Skeletal muscle satellite cell (primary cell): ENCODE data around the gene RAB11FIP4.

Experiments used
- H3K27me3 ChIP-seq: 2 replicates; pipeline ENCODE4 v1.7.0; 2013; ENCODE audit warnings: low read length; ENCODE audit not compliant: control insufficient read depth, insufficient read depth
- H3K36me3 ChIP-seq: 2 replicates; pipeline ENCODE4 v1.7.0; 2013; ENCODE audit warnings: mild to moderate bottlenecking, control low read depth, low read length; ENCODE audit not compliant: insufficient read depth
- H3K4me1 ChIP-seq: 2 replicates; pipeline ENCODE4 v1.7.0; 2013; ENCODE audit warnings: low read length; ENCODE audit not compliant: control insufficient read depth, insufficient read depth
- H3K4me2 ChIP-seq: 2 replicates; pipeline ENCODE4 v1.7.0; 2013; ENCODE audit warnings: mild to moderate bottlenecking, low read length
- H3K4me3 ChIP-seq: 2 replicates; pipeline ENCODE4 v1.7.0; 2013; ENCODE audit warnings: low read length
- H3K9ac ChIP-seq: 2 replicates; pipeline ENCODE4 v1.7.0; 2013; ENCODE audit warnings: mild to moderate bottlenecking, low read depth, low read length, moderate library complexity
- H3K9me3 ChIP-seq: replicated peaks from 2 replicates; pipeline ENCODE4 v1.7.0; 2013; ENCODE audit warnings: mild to moderate bottlenecking, control low read depth, low read length

Gene RAB11FIP4

GRCh38 chr17:31493656-31494155 lies 102.2 kb downstream of the RAB11FIP4 start:
- no peak overlapping the region for H3K4me2 ChIP-seq
- peaks cover 82% of the 10 kb centered on the region for H3K27me3 ChIP-seq
- H3K9ac ChIP-seq = no peak overlapping the region
- no peaks in the 10 kb centered on the region for H3K36me3 ChIP-seq
- H3K4me3 ChIP-seq = no peak overlapping the region
- H3K9me3 ChIP-seq = no peaks in the 10 kb centered on the region
- H3K4me1 ChIP-seq = no peaks in the 10 kb centered on the region

- Histone ChIP-seq H3K4me2 (no peak overlapping the region), H3K36me3 (no peaks in the 10 kb centered on the region), H3K9me3 (no peaks in the 10 kb centered on the region), H3K9ac (no peak overlapping the region), H3K4me3 (no peak overlapping the region), H3K4me1 (no peaks in the 10 kb centered on the region), H3K27me3 (peaks cover 80% of the 10 kb centered on the region)
These were observed 103.0 kb downstream of the RAB11FIP4 start for GRCh38 chr17:31494259-31495021.

GRCh38 chr17:31495022-31495885 lies 103.8 kb downstream of the RAB11FIP4 start:
- H3K4me2 ChIP-seq = no peak overlapping the region
- peaks cover 6% of the 10 kb centered on the region for H3K4me1 ChIP-seq
- no peak overlapping the region for H3K9ac ChIP-seq
- no peak overlapping the region for H3K4me3 ChIP-seq
- H3K9me3 ChIP-seq = no peaks in the 10 kb centered on the region
- no peaks in the 10 kb centered on the region for H3K36me3 ChIP-seq
- peaks cover 80% of the 10 kb centered on the region for H3K27me3 ChIP-seq

- peaks cover 10% of the 10 kb centered on the region for H3K4me1 ChIP-seq
- H3K9ac ChIP-seq = no peak overlapping the region
- H3K4me2 ChIP-seq = no peak overlapping the region
- H3K27me3 ChIP-seq = peaks cover 74% of the 10 kb centered on the region
- H3K36me3 ChIP-seq = no peaks in the 10 kb centered on the region
- no peaks in the 10 kb centered on the region for H3K9me3 ChIP-seq
- no peak overlapping the region for H3K4me3 ChIP-seq
These were observed 104.6 kb downstream of the RAB11FIP4 start for GRCh38 chr17:31496097-31496496.

- Histone ChIP-seq H3K4me3 (no peak overlapping the region), H3K27me3 (peaks cover 71% of the 10 kb centered on the region), H3K4me1 (peaks cover 10% of the 10 kb centered on the region), H3K4me2 (no peak overlapping the region), H3K36me3 (no peaks in the 10 kb centered on the region), H3K9me3 (no peaks in the 10 kb centered on the region), H3K9ac (no peak overlapping the region)
These were observed 105.1 kb downstream of the RAB11FIP4 start for GRCh38 chr17:31496601-31497000.

- Histone ChIP-seq H3K4me3 (no peak overlapping the region), H3K4me2 (no peak overlapping the region), H3K27me3 (peaks cover 63% of the 10 kb centered on the region), H3K36me3 (no peaks in the 10 kb centered on the region), H3K4me1 (peaks cover 10% of the 10 kb centered on the region), H3K9ac (no peak overlapping the region), H3K9me3 (no peaks in the 10 kb centered on the region)
These were observed 106.0 kb downstream of the RAB11FIP4 start for GRCh38 chr17:31497431-31497830.

- Histone ChIP-seq H3K36me3 (no peaks in the 10 kb centered on the region), H3K27me3 (peaks cover 60% of the 10 kb centered on the region), H3K4me2 (no peak overlapping the region), H3K4me1 (peaks cover 10% of the 10 kb centered on the region), H3K9me3 (no peaks in the 10 kb centered on the region), H3K4me3 (no peak overlapping the region), H3K9ac (no peak overlapping the region)
These were observed 106.7 kb downstream of the RAB11FIP4 start for GRCh38 chr17:31497994-31498826.

- Histone ChIP-seq H3K36me3 (no peaks in the 10 kb centered on the region), H3K4me1 (peaks cover 10% of the 10 kb centered on the region), H3K27me3 (peaks cover 59% of the 10 kb centered on the region), H3K4me2 (peak overlapping the region; percentile 35), H3K4me3 (no peak overlapping the region), H3K9me3 (no peaks in the 10 kb centered on the region), H3K9ac (no peak overlapping the region)
These were observed 108.5 kb downstream of the RAB11FIP4 start for GRCh38 chr17:31499771-31500554.

GRCh38 chr17:31506517-31506916 lies 115.0 kb downstream of the RAB11FIP4 start:
- Histone ChIP-seq H3K36me3 (no peaks in the 10 kb centered on the region), H3K4me3 (no peak overlapping the region), H3K9ac (no peak overlapping the region), H3K9me3 (no peaks in the 10 kb centered on the region), H3K4me2 (no peak overlapping the region), H3K4me1 (peaks cover 5% of the 10 kb centered on the region), H3K27me3 (peaks cover 35% of the 10 kb centered on the region)

- H3K4me1 ChIP-seq = peaks cover 5% of the 10 kb centered on the region
- H3K9ac ChIP-seq = no peak overlapping the region
- peaks cover 33% of the 10 kb centered on the region for H3K27me3 ChIP-seq
- H3K4me3 ChIP-seq = no peak overlapping the region
- H3K36me3 ChIP-seq = no peaks in the 10 kb centered on the region
- no peak overlapping the region for H3K4me2 ChIP-seq
- no peaks in the 10 kb centered on the region for H3K9me3 ChIP-seq
These were observed 117.0 kb downstream of the RAB11FIP4 start for GRCh38 chr17:31508288-31509094.
